ENCODE data around the gene SLC4A1AP. TPM values are rescaled to one million over a fixed set of nuclear protein-coding genes. Genes with fewer than 3 reads are reported as not detected.

SLC4A1AP gene
- total and polyA plus RNA-seq, 10 of the 15 experiments (the other 5 are each of a cell fraction or from before 2014, with no cell fraction given) = 6.5 to 30.1 (median 21.5) TPM

GRCh38 chr2:27634291-27634690 lies 29.4 kb upstream of the SLC4A1AP start:
- Histone ChIP-seq H3K36me3 (ENCODE audit: control insufficient read depth in 2 of 2, insufficient read depth in 2 of 2, low read length in 1 of 2) (peaks cover 0 to 23% of the 10 kb centered on the region in 2 experiments; a peak in 2 of 4 replicates), H3K9me3 (replicated peaks; ENCODE audit: control insufficient read depth, insufficient read depth, low read length) (no peaks in the 10 kb centered on the region), H3K4me1 (ENCODE audit: control insufficient read depth, insufficient read depth, low read length) (peaks cover 4% of the 10 kb centered on the region), H3K27ac (ENCODE audit: control insufficient read depth, insufficient read depth) (no peak overlapping the region), H3K4me2 (ENCODE audit: control insufficient read depth, insufficient read depth) (no peak overlapping the region), H4K20me1 (ENCODE audit: control insufficient read depth, insufficient read depth) (no peaks in the 10 kb centered on the region), H3K9ac (ENCODE audit: control insufficient read depth, insufficient read depth, low read length) (no peak overlapping the region), H3K27me3 (replicated peaks in 1 of 2; ENCODE audit: control insufficient read depth in 2 of 2, insufficient read depth in 2 of 2, low read length in 1 of 2) (no peaks in the 10 kb centered on the region), H3K79me2 (ENCODE audit: control insufficient read depth, insufficient read depth, low read length) (peaks cover 5% of the 10 kb centered on the region), H2AFZ (ENCODE audit: control insufficient read depth, low read depth, low read length) (no peak overlapping the region), H3K4me3 (no peak overlapping the region)
- RAD21 ChIA-PET (ENCODE audit: unreplicated experiment) = interaction anchor here (0.6 kb wide), 1 partner anchor 1350 kb away, joined by 3 read pairs; no protein-coding TSS in a partner anchor
- CTCF ChIA-PET = interaction anchor here (2.7 kb wide), 1 partner anchor 50 kb away, joined by 10 read pairs; no protein-coding TSS in a partner anchor
- FAIRE-seq = no peak
- TF ChIP-seq BHLHE40 (IDR thresholded peaks at IDR 0.05; ENCODE audit: borderline replicate concordance in 1 of 2, low read depth in 2 of 2, low read length in 1 of 2) (no peak), IKZF2 (IDR thresholded peaks at IDR 0.05) (no peak), SIN3A (IDR thresholded peaks at IDR 0.05; ENCODE audit: low read depth, low read length) (no peak), RAD51 (IDR thresholded peaks at IDR 0.05) (no peak), TCF7 (IDR thresholded peaks at IDR 0.05; ENCODE audit: borderline replicate concordance) (no peak), PBX3 (IDR thresholded peaks at IDR 0.05; ENCODE audit: insufficient replicate concordance, low read depth, low read length) (no peak), ZNF24 (IDR thresholded peaks at IDR 0.05) (no peak), SUPT20H (IDR thresholded peaks at IDR 0.05; ENCODE audit: borderline replicate concordance, control insufficient read depth, low read depth, low read length) (no peak), ZNF217 (IDR thresholded peaks at IDR 0.05) (no peak), BCL3 (IDR thresholded peaks at IDR 0.05; ENCODE audit: borderline replicate concordance, insufficient read depth, low read depth, low read length, poor library complexity, severe bottlenecking) (no peak), CBX5 (IDR thresholded peaks at IDR 0.05; ENCODE audit: low read depth) (no peak)
- 93% methylated on average over 2 of the region's 2 CpGs for WGBS (ENCODE audit: insufficient coverage, insufficient replicate concordance, low lambda C conversion rate, missing lambda C conversion rate)
- no peak for DNase-seq (ENCODE audit: low read depth, low spot score)
- SMC1A ChIA-PET (ENCODE audit: uncharacterized antibody, unreplicated experiment) = no interaction called here
- in situ Hi-C loops (cut with MboI) (no loop called here), intact Hi-C loops (cut with micrococcal nuclease; ENCODE audit: unreplicated experiment) (no loop called here)
- no TSS peak for BruUV-seq (replicated peaks)
- POLR2A ChIA-PET = no interaction called here
- ATAC-seq = no peak
